NB4 (cell line): ENCODE data around the gene TPM1.

ENCODE experiments used
- DNase-seq: peaks from one replicate; pipeline ENCODE4 v3.0.0; 2010; ENCODE audit warnings: low read depth
- H3K4me3 ChIP-seq: one replicate; pipeline ENCODE4 v1.5.1; 2011; ENCODE audit warnings: mild to moderate bottlenecking, low read depth, low read length, moderate library complexity
- CTCF ChIP-seq: IDR thresholded peaks from one replicate; pipeline ENCODE4 v1.5.1; 2012; ENCODE audit warnings: low read depth, low read length
- MAX ChIP-seq: IDR thresholded peaks from 2 replicates; pipeline ENCODE4 v1.6.1; 2011; ENCODE audit warnings: low read depth, low read length
- MYC ChIP-seq: IDR thresholded peaks from 2 replicates; pipeline ENCODE4 v1.6.1; 2011; ENCODE audit warnings: low read depth, low read length
- POLR2A ChIP-seq: IDR thresholded peaks from 2 replicates; pipeline ENCODE4 v1.6.1; 2011; ENCODE audit warnings: mild to moderate bottlenecking; ENCODE audit not compliant: insufficient read length; ENCODE audit errors: extremely low read depth

TPM1 gene

GRCh38 chr15:63067976-63068743 is 25.6 kb downstream of the TPM1 start:
- no peak overlapping the region for H3K4me3 ChIP-seq
- TF ChIP-seq MAX (no peak), MYC (no peak), CTCF (no peak), POLR2A (no peak)
- no peak for DNase-seq

GRCh38 chr15:63069616-63070090 is 27.1 kb downstream of the TPM1 start:
- TF ChIP-seq MYC (no peak), POLR2A (no peak), CTCF (no peak), MAX (no peak)
- H3K4me3 ChIP-seq = no peak overlapping the region
- DNase-seq = no peak

- DNase-seq = no peak
- H3K4me3 ChIP-seq = no peak overlapping the region
- TF ChIP-seq POLR2A = no peak
- TF ChIP-seq MAX = no peak
- no peak for TF ChIP-seq CTCF
- TF ChIP-seq MYC = no peak
These were observed 28.2 kb downstream of the TPM1 start for GRCh38 chr15:63070681-63071129.

- no peak overlapping the region for H3K4me3 ChIP-seq
- TF ChIP-seq CTCF (no peak), MYC (no peak), MAX (no peak), POLR2A (no peak)
These were observed 28.9 kb downstream of the TPM1 start for GRCh38 chr15:63071288-63071909.

GRCh38 chr15:63072023-63072650 is 29.6 kb downstream of the TPM1 start:
- H3K4me3 ChIP-seq = no peak overlapping the region
- TF ChIP-seq POLR2A (no peak), CTCF (no peak), MYC (no peak), MAX (no peak)
- no peak for DNase-seq

More at GRCh38 chr15:63071288-63071909, 28.9 kb downstream of the TPM1 start:
- no peak for DNase-seq
